ENCODE data around the gene MESD. TPM values are rescaled to one million over a fixed set of nuclear protein-coding genes. Genes with fewer than 3 reads are reported as not detected.
A peak's percentile ranks its signal among the peaks of the same experiment; 100 is the strongest.

Gene MESD
- total RNA-seq, 1 donor from 2014 or later, result 13.5 TPM

DNA sequence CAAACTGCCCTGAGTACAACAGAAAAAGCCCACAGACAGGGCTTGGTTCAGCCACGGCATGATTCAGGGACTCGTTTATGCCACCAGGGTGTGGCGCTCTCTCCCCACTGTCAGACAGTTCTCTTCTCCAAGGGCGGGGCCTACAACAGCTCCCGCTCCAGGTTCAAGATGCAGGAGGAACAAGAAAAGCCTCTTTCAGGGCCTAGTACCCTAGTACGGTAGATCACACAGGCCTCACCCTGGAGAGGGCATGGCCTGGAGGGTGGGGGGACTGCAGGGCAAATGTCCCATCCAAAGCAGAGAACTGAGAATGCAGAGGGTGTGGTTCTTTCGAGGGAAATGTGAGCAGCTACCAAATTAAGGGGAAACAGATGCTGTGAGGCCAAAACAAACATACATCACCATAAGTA, 12.0 kb downstream of the MESD start:
- TF ChIP-seq, protein P1, sequence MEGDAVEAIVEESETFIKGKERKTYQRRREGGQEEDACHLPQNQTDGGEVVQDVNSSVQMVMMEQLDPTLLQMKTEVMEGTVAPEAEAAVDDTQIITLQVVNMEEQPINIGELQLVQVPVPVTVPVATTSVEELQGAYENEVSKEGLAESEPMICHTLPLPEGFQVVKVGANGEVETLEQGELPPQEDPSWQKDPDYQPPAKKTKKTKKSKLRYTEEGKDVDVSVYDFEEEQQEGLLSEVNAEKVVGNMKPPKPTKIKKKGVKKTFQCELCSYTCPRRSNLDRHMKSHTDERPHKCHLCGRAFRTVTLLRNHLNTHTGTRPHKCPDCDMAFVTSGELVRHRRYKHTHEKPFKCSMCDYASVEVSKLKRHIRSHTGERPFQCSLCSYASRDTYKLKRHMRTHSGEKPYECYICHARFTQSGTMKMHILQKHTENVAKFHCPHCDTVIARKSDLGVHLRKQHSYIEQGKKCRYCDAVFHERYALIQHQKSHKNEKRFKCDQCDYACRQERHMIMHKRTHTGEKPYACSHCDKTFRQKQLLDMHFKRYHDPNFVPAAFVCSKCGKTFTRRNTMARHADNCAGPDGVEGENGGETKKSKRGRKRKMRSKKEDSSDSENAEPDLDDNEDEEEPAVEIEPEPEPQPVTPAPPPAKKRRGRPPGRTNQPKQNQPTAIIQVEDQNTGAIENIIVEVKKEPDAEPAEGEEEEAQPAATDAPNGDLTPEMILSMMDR (IDR thresholded peaks at IDR 0.05; ENCODE audit: borderline replicate concordance), result peak; percentile 66
- H3K4me1 ChIP-seq, result peaks cover 30% of the 10 kb centered on the region
- intact Hi-C loops (cut with micrococcal nuclease), result no loop called here
- H3K27ac ChIP-seq (replicated peaks), result no peak overlapping the region
- no peaks in the 10 kb centered on the region for H3K27me3 ChIP-seq (ENCODE audit: low read depth)
- DNase-seq, result peak; percentile 46
- H3K9me3 ChIP-seq (replicated peaks), result no peaks in the 10 kb centered on the region
- H3K4me3 ChIP-seq, result no peak overlapping the region
- peaks cover 35% of the 10 kb centered on the region for H3K36me3 ChIP-seq

- Histone ChIP-seq H3K27me3 (ENCODE audit: low read depth) (no peaks in the 10 kb centered on the region), H3K4me1 (peaks cover 30% of the 10 kb centered on the region), H3K9me3 (replicated peaks) (no peaks in the 10 kb centered on the region), H3K27ac (replicated peaks) (no peak overlapping the region), H3K36me3 (peaks cover 34% of the 10 kb centered on the region), H3K4me3 (no peak overlapping the region)
- no peak for DNase-seq
- TF ChIP-seq, protein P1 (IDR thresholded peaks at IDR 0.05; ENCODE audit: borderline replicate concordance), result no peak
- intact Hi-C loops (cut with micrococcal nuclease), result no loop called here
These were observed 12.8 kb downstream of the MESD start for GRCh38 chr15:80976851-80977250.

DNA sequence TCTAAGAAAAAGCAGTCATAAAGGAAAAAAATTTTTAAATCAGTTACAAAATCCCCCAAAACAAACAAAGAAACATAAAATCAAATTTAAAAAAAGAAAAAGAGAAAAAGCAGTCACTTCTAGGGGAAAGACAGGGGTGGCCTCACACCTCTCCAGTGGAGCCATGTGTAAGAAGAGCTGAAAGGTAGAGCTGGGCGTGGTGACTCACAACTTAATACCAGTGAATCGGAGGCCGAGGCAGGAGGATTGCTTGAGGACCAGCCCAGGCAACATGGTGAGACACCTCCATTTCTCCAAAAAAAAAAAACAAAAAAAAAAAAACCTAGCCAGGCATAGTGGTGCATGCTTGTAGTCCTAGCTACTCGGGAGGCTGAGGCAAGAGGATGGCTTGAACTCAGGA, 14.7 kb downstream of the MESD start:
- TF ChIP-seq, protein P1 (IDR thresholded peaks at IDR 0.05; ENCODE audit: borderline replicate concordance), result no peak
- Histone ChIP-seq H3K4me1 (peaks cover 29% of the 10 kb centered on the region), H3K4me3 (no peak overlapping the region), H3K9me3 (replicated peaks) (no peaks in the 10 kb centered on the region), H3K27ac (replicated peaks) (no peak overlapping the region), H3K36me3 (peaks cover 17% of the 10 kb centered on the region), H3K27me3 (ENCODE audit: low read depth) (no peaks in the 10 kb centered on the region)
- intact Hi-C loops (cut with micrococcal nuclease), result no loop called here
- DNase-seq, result no peak

DNA sequence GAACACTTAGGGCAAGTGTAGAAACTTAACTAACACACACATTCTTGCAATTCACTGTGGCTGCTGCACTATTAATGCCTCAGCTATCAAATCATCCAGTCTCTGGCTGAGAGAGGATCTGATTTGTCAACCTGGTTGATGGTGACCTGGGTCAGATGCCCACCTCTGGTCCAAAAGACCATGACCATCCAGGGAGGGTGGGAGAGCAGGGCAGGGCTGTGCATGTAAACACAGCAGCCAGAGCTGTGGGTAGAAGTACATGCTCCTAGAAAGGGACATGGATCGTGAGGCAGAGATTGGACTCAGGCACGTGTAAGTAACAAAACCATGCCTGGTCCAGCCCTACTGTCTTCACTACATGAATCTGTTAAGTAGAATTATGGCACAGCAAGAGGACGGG, 17.3 kb downstream of the MESD start:
- H3K9me3 ChIP-seq (replicated peaks), result no peaks in the 10 kb centered on the region
- no peak overlapping the region for H3K4me3 ChIP-seq
- H3K27me3 ChIP-seq (ENCODE audit: low read depth), result no peaks in the 10 kb centered on the region

DNA sequence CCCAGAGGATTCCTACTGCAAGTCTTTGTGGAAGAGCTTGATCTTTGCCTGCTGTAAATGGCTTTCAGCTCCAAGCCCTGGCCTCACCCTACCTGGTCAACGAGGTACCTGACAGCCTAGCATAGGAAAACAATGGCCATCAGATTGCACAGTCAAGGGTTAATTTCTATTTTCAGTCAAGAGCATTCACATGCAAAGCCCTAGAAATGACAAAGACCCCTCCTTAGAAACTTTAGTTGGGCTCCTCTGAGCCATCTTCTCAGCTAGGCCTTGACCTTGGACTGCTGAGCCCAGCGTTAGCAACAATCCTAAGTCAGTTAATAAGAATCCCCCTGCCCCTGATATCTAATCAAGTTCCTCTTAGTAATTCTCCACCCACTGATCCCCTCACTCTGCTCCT, 18.5 kb downstream of the MESD start:
- H3K36me3 ChIP-seq, result peaks cover 11% of the 10 kb centered on the region
- H3K4me3 ChIP-seq, result no peak overlapping the region
- H3K4me1 ChIP-seq, result peaks cover 4% of the 10 kb centered on the region
- H3K9me3 ChIP-seq (replicated peaks), result no peaks in the 10 kb centered on the region
- TF ChIP-seq, protein P1 (IDR thresholded peaks at IDR 0.05; ENCODE audit: borderline replicate concordance), result no peak
- no peak for DNase-seq
- no peaks in the 10 kb centered on the region for H3K27me3 ChIP-seq (ENCODE audit: low read depth)
- H3K27ac ChIP-seq (replicated peaks), result no peak overlapping the region
- intact Hi-C loops (cut with micrococcal nuclease), result no loop called here

More for the DNA sequence above, 17.3 kb downstream of the MESD start:
- no peak for DNase-seq
- Histone ChIP-seq H3K27ac (replicated peaks) (no peak overlapping the region), H3K36me3 (peaks cover 11% of the 10 kb centered on the region), H3K4me1 (peaks cover 8% of the 10 kb centered on the region)
- TF ChIP-seq, protein P1 (IDR thresholded peaks at IDR 0.05; ENCODE audit: borderline replicate concordance), result no peak
- intact Hi-C loops (cut with micrococcal nuclease), result no loop called here

DNA sequence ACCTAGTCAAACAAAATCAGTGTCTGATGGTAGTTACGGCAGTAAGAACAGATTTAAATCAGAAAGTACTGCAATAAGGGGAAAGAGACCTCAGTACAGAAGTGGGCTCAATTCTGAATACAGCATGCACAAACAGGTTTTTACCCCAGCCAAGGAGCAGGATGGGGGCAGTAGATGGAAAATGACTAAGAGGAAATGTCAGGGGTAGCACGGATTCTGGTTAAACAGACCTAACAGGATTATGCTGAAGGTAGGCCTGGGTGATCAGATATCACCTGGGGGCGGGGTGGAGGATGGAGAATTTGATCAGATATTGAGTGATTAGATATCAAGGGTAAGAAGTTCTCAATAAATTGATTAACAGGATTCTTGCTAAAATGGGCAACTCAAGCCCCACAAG, 19.0 kb downstream of the MESD start:
- intact Hi-C loops (cut with micrococcal nuclease), result no loop called here
- no peak for DNase-seq
- no peak overlapping the region for H3K4me3 ChIP-seq
- TF ChIP-seq, protein P1 (IDR thresholded peaks at IDR 0.05; ENCODE audit: borderline replicate concordance), result no peak
- peaks cover 11% of the 10 kb centered on the region for H3K36me3 ChIP-seq
- no peaks in the 10 kb centered on the region for H3K27me3 ChIP-seq (ENCODE audit: low read depth)
- no peaks in the 10 kb centered on the region for H3K9me3 ChIP-seq (replicated peaks)
- H3K4me1 ChIP-seq, result peaks cover 4% of the 10 kb centered on the region
- no peak overlapping the region for H3K27ac ChIP-seq (replicated peaks)
